Mucosa of stomach (tissue), 1 donor: ENCODE measurements around the gene PECR.
"Not testable (repeated sequence)": the region's sequence is repeated elsewhere in the genome, so short reads cannot be mapped to it uniquely, and the experiment has no call there.

ENCODE experiments used
- H3K27me3 ChIP-seq: one replicate; pipeline ENCODE4 v1.7.0; 2013; ENCODE audit warnings: mild to moderate bottlenecking, low read length; ENCODE audit not compliant: control insufficient read depth, insufficient read depth
- H3K36me3 ChIP-seq: one replicate; pipeline ENCODE4 v1.7.0; 2013; ENCODE audit warnings: low read length; ENCODE audit not compliant: control insufficient read depth, insufficient read depth
- H3K4me1 ChIP-seq: one replicate; pipeline ENCODE4 v1.7.0; 2013; ENCODE audit warnings: mild to moderate bottlenecking, low read length; ENCODE audit not compliant: control insufficient read depth, insufficient read depth
- H3K4me3 ChIP-seq: one replicate; pipeline ENCODE4 v1.7.0; 2013; ENCODE audit warnings: low read length
- H3K9ac ChIP-seq: one replicate; pipeline ENCODE4 v1.7.0; 2013; ENCODE audit warnings: mild to moderate bottlenecking, low read length, moderate library complexity
- H3K9me3 ChIP-seq: one replicate; pipeline ENCODE4 v1.7.0; 2013; ENCODE audit warnings: mild to moderate bottlenecking, low read length, moderate library complexity; ENCODE audit not compliant: control insufficient read depth
- donor health status: Pancreatic carcinoma.

Gene PECR

DNA sequence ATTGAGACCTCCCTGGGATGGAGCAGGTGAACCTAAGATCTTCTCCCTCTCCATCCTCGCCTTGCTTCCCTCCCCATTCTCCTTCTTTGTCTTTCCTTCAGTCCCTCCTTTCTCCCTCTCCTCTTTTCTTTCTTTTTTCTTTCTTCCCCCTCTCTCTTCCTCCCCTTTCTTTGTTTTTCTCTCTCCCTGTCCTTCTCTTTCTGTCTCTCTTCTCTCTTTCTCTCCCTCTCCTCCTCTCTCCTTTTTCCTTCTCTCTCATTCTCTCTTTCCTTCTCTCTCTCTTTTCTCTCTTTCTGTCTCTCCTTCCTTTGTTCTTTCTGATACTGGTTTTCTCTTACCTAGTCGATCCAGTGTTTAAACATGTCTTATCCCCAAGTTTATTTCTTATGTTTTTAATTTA lies 78.9 kb downstream of the PECR start:
- no peaks in the 10 kb centered on the region for H3K9me3 ChIP-seq
- no peak overlapping the region for H3K4me3 ChIP-seq
- H3K4me1 ChIP-seq = peaks cover 24% of the 10 kb centered on the region
- no peak overlapping the region for H3K9ac ChIP-seq
- H3K36me3 ChIP-seq = no peaks in the 10 kb centered on the region
- no peaks in the 10 kb centered on the region for H3K27me3 ChIP-seq

DNA sequence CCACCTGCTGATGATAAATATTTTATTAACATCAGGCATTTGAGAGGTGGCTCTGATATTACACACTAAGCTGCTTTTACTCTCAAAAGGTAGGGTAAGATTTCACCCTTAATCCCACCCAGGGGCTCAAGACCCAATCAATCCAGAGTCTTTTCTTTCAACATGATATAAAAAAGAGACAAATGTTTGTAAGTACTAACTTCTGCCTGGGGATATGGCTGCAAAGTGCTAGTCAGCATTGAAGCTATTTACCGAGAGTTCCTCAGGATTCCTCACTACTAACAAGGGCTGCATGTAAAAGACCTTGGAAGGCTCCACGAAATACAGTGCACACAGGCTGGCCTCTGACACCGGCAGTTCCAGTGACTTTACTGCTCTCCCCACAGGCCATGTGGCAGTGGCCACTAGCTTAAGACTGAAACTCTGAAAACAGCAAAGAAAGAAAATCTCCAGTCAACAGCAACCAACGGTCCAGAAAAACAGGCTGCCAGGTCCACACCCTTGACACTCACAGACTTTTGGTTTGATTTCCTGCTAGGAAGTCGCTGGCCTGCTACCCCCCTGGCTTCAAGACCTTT lies 79.4 kb downstream of the PECR start:
- Histone ChIP-seq H3K9me3 (no peaks in the 10 kb centered on the region), H3K9ac (no peak overlapping the region), H3K4me3 (no peak overlapping the region), H3K36me3 (no peaks in the 10 kb centered on the region), H3K4me1 (peaks cover 24% of the 10 kb centered on the region), H3K27me3 (no peaks in the 10 kb centered on the region)

- Histone ChIP-seq H3K27me3 (no peaks in the 10 kb centered on the region), H3K36me3 (no peaks in the 10 kb centered on the region), H3K4me1 (peaks cover 24% of the 10 kb centered on the region), H3K4me3 (no peak overlapping the region), H3K9ac (no peak overlapping the region), H3K9me3 (no peaks in the 10 kb centered on the region)
Measured at GRCh38 chr2:216001216-216002100, 80.2 kb downstream of the PECR start.

DNA sequence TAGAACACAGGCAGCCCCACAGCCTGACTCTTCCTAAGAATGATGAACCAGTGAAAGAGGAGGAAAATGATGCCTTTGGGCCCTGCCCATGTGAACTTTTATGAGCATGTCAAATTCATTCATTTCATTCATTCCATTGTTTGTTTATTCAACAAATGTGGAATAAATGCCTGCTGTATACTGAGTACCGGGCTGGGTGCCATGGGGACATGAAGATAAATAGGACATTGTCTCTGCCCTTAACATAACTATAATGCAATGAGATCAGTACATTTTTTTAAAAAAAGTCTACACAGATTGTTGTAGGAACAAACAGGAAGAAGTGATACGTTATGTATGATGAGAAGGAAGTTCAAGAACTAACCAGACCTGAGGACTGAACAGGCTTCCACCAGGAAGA lies 83.0 kb downstream of the PECR start:
- Histone ChIP-seq H3K27me3 (no peaks in the 10 kb centered on the region), H3K4me1 (peaks cover 13% of the 10 kb centered on the region), H3K9me3 (no peaks in the 10 kb centered on the region), H3K36me3 (no peaks in the 10 kb centered on the region), H3K4me3 (no peak overlapping the region), H3K9ac (no peak overlapping the region)

DNA sequence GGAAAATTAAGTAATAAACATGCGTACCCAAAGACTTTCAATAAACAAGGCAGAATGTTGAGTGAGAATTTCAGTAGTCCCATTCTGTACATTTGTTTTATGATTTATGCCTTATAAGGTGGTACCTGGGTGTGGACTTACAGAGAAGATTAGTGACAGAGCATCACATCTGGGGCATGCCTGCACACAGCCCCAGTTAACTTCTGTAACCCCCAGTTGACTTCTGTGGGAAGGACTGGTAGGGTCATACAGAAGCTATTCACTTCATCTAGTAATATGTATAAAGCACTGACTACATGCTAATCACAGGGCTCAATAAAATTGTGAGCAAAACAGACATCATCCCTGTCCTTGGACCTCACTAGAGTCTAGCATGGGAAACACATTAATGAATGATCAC lies 84.4 kb downstream of the PECR start:
- no peaks in the 10 kb centered on the region for H3K9me3 ChIP-seq
- no peak overlapping the region for H3K9ac ChIP-seq
- no peak overlapping the region for H3K4me3 ChIP-seq
- no peaks in the 10 kb centered on the region for H3K36me3 ChIP-seq
- H3K27me3 ChIP-seq = no peaks in the 10 kb centered on the region
- H3K4me1 ChIP-seq = peaks cover 7% of the 10 kb centered on the region

- Histone ChIP-seq H3K36me3 (no peaks in the 10 kb centered on the region), H3K9me3 (no peaks in the 10 kb centered on the region), H3K4me3 (no peak overlapping the region), H3K9ac (no peak overlapping the region), H3K4me1 (no peaks in the 10 kb centered on the region), H3K27me3 (no peaks in the 10 kb centered on the region)
Measured at GRCh38 chr2:215994911-215995310, 86.7 kb downstream of the PECR start.

DNA sequence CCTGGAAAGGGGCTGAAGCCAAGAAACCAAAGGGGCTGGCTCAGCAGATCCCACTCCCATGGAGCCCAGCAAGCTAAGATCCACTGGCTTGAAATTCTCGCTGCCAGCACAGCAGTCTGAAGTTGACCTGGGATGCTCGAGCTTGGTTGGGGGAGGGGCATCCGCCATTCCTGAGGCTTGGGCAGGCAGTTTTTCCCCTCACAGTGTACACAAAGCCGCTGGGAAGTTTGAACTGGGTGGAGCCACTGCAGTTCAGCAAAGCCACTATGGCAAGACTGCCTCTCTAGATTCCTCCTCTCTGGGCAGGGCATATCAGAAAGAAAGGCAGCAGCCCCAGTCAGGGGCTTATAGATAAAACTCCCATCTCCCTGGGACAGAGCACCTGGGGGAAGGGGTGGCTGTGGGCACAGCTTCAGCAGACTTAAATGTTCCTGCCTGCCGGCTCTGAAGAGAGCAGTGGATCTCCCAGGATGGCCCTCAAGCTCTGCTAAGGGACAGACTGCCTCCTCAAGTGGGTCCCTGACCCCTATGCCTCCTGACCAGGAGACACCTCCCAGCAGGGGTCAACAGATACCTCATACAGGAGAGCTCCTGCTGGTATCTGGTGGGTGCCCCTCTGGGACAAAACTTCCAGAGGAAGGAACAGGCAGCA lies 92.9 kb downstream of the PECR start:
- not testable (repeated sequence) for H3K9ac ChIP-seq, H3K4me1 ChIP-seq, H3K36me3 ChIP-seq, H3K9me3 ChIP-seq, H3K4me3 ChIP-seq, H3K27me3 ChIP-seq
